Esophagus muscularis mucosa (tissue), 4 donors: ENCODE results near the gene RCBTB1. TPM values are rescaled to one million over a fixed set of nuclear protein-coding genes. Genes with fewer than 3 reads are reported as not detected.

Source experiments
- DNase-seq: peaks from one replicate; pipeline ENCODE4 v3.0.0-alpha.2; 2017; ENCODE audit errors: extremely low spot score
- H3K27ac ChIP-seq, 4 donors: fragments of 200-600 bp; sonication (generic); replicated peaks in 1 of 4; 1 replicate in 3 of 4; 2 replicates in 1 of 4; pipeline ENCODE4 v1.5.1; 2016 to 2019; ENCODE audit warnings: mild to moderate bottlenecking in 1 of 4
- H3K27me3 ChIP-seq, 4 donors: fragments of 200-600 bp; sonication (generic); one replicate each; pipeline versions ENCODE4 v1.5.1 to v1.6.0; 2016 to 2019
- H3K36me3 ChIP-seq, 4 donors: fragments of 200-600 bp; sonication (generic); one replicate each; pipeline ENCODE4 v1.5.1; 2016 to 2019
- H3K4me1 ChIP-seq, 4 donors: fragments of 200-600 bp; sonication (generic); one replicate each; pipeline ENCODE4 v1.5.1; 2016 to 2019
- H3K4me3 ChIP-seq, 4 donors: fragments of 200-600 bp; sonication (generic); 1 replicate in 2 of 4; 2 replicates in 2 of 4; pipeline ENCODE4 v1.5.1; 2016 to 2019; ENCODE audit warnings: mild to moderate bottlenecking in 4 of 4, moderate library complexity in 1 of 4
- H3K9me3 ChIP-seq, 4 donors: fragments of 200-600 bp; sonication (generic); 1 replicate in 3 of 4; 2 replicates in 1 of 4; pipeline ENCODE4 v1.5.1; 2016 to 2019
- CTCF ChIP-seq, 3 experiments: fragments of 200-600 bp in 2 of 3; fragments of 450-650 bp in 1 of 3; sonication (generic) in 2 of 3; IDR thresholded peaks; one replicate each; pipeline ENCODE4 v1.5.1; 2017 to 2019; ENCODE audit warnings: antibody characterized with exemption in 3 of 3, mild to moderate bottlenecking in 2 of 3, moderate library complexity in 1 of 3
- EP300 ChIP-seq: sonication (generic); formaldehyde crosslinking; IDR thresholded peaks from one replicate; pipeline ENCODE4 v1.6.1; 2017; ENCODE audit warnings: antibody characterized with exemption
- POLR2A ChIP-seq: fragments of 450-650 bp; IDR thresholded peaks from one replicate; pipeline ENCODE4 v1.6.1; 2017; ENCODE audit warnings: antibody characterized with exemption, moderate library complexity, mild to moderate bottlenecking, low read depth
- POLR2AphosphoS5 ChIP-seq, 2 donors: sonication (generic); formaldehyde crosslinking; IDR thresholded peaks; one replicate each; pipeline ENCODE4 v1.6.1; 2017; ENCODE audit warnings: antibody characterized with exemption in 2 of 2
- WGBS: methylation state at CpG from one replicate; pipeline ENCODE4 v1.1.5; 2018; 5-methylcytosine and 5-hydroxymethylcytosine counted together
- intact Hi-C: fragments of 100-400 bp; cut with DNase I; formaldehyde crosslinking; loops from one replicate; pipeline ENCODE4 v1.15.1; 2023
- total RNA-seq, 4 donors: library from RNA; depleted of rRNA; stranded (reverse); fragments of >200 nt; gene quantifications; one replicate each; pipeline versions ENCODE4 v1.1.0 to v1.2.1, GENCODE V29; 2016

Gene RCBTB1
- total RNA-seq, 4 donors from 2014 or later = 11.1 to 14.7 (median 12.3) TPM

GRCh38 chr13:49629947-49630346, 44.6 kb upstream of the RCBTB1 start:
- H3K4me3 ChIP-seq = no peak overlapping the region
- no peaks in the 10 kb centered on the region for H3K9me3 ChIP-seq
- H3K27me3 ChIP-seq = no peaks in the 10 kb centered on the region
- TF ChIP-seq POLR2A (no peak), EP300 (no peak), POLR2AphosphoS5 (IDR thresholded peaks at IDR 0.05) (no peak), CTCF (IDR thresholded peaks at IDR 0.05) (no peak)
- peaks cover 0 to 15% (median 0%) of the 10 kb centered on the region in 4 donors for H3K4me1 ChIP-seq
- intact Hi-C loops = no loop called here
- no peak overlapping the region for H3K27ac ChIP-seq
- WGBS = 78% methylated on average over 4 of the region's 4 CpGs
- H3K36me3 ChIP-seq = no peaks in the 10 kb centered on the region
- DNase-seq = no peak

DNA sequence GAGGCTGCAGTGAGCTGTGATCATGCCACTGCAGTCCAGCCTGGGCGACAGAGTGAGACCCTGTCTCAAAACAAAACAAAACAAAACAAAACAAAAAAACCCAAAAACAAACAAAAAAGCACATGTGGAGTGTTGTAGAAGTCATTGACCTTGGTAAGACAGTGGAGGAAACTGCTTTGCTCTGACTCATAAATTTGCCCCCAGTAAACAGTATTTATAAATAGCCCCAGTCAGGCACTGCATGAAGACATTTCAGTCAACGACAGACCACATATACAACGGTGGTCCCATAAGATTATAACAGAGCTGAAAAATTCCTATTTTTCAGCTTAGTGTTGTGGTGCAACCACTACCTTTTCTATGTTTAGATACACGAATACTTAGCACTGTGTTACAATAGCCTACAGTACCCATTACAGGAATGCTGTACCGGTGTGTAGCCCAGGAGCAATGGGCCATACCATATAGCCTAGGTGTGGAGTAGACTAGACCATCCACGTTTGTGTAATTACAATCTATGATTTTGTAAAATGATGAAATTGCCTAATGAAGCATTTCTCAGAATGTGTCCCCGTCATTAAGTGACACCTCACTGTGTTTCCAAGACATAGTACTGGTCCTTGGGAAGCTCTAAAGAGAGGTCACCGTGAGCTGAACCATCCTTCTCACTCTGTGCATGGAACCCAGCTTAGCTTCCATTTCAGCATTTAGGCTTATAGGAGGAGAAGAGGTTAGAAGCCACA, 44.0 kb upstream of the RCBTB1 start:
- H3K4me3 ChIP-seq = peak overlapping the region in 1 of 4 donors; percentile 46
- no peaks in the 10 kb centered on the region for H3K27me3 ChIP-seq
- WGBS = 73% methylated on average over 8 of the region's 8 CpGs
- no peak overlapping the region for H3K27ac ChIP-seq
- no peak for TF ChIP-seq CTCF (IDR thresholded peaks at IDR 0.05)
- TF ChIP-seq POLR2AphosphoS5 (IDR thresholded peaks at IDR 0.05) = no peak
- H3K36me3 ChIP-seq = no peaks in the 10 kb centered on the region
- no peaks in the 10 kb centered on the region for H3K9me3 ChIP-seq
- DNase-seq = no peak
- intact Hi-C loops = no loop called here
- H3K4me1 ChIP-seq = peaks cover 0 to 15% (median 0%) of the 10 kb centered on the region in 4 donors

GRCh38 chr13:49627831-49628652, 42.7 kb upstream of the RCBTB1 start, which contains the start of gene ARL11:
ARL11 (plus strand) TSS chr13:49628507; CDS start chr13:49630448, 1,941 bp downstream.
- Histone ChIP-seq H3K36me3 (no peaks in the 10 kb centered on the region), H3K4me1 (peaks cover 0 to 15% (median 0%) of the 10 kb centered on the region in 4 donors), H3K4me3 (peak within 1 kb of the TSS; percentile 2 to 46 (median 20)), H3K27ac (no peak within 1 kb of the TSS), H3K27me3 (no peaks in the 10 kb centered on the region), H3K9me3 (no peaks in the 10 kb centered on the region)
- no peak for DNase-seq
- no peak for TF ChIP-seq POLR2A
- TF ChIP-seq EP300 = no peak
- TF ChIP-seq POLR2AphosphoS5 (IDR thresholded peaks at IDR 0.05) = no peak
- no peak for TF ChIP-seq CTCF (IDR thresholded peaks at IDR 0.05)
- intact Hi-C loops = no loop called here
- WGBS = 55% methylated on average over 13 of the region's 17 CpGs

DNA sequence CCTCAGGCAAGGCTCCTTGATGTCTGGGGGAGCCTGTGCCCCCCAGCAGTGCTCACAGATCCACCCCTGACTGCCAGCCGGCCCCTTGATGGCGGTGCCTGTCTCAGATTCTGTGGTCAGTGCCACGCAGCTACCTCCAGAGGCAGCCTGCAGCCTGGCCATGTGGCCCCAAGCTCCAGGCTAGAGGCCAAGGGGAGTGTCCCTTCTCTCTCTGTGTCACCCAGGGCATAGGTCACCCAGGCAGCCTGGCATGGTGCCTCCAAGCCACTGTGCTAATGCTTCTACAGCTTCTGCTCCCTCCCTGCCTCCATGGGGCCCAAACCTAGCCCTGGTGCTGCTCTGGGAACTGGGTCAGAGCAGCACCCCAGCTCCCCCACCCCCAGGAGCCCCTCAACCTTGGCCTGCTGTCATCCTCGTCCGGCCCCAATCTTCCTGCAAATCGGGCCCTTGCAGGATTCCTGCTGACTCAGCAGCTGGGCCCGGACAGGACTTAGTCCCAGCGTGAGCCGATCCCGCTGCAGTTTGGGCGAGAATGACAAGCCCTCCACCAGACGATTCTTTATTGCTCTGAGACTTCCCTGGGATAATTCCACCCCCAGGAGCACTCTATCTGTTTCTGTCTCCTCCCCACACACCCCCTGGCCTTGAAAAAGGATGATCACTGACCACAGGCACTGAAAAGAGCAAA, 40.2 kb upstream of the RCBTB1 start:
- Histone ChIP-seq H3K4me1 (peaks cover 0 to 15% (median 0%) of the 10 kb centered on the region in 4 donors), H3K9me3 (no peaks in the 10 kb centered on the region), H3K27ac (no peak overlapping the region), H3K36me3 (no peaks in the 10 kb centered on the region), H3K27me3 (no peaks in the 10 kb centered on the region), H3K4me3 (no peak overlapping the region)
- intact Hi-C loops = no loop called here
- WGBS = 65% methylated on average over 9 of the region's 12 CpGs
- no peak for DNase-seq
- TF ChIP-seq EP300 (no peak), POLR2A (no peak), POLR2AphosphoS5 (IDR thresholded peaks at IDR 0.05) (no peak), CTCF (IDR thresholded peaks at IDR 0.05) (no peak)
